ENCODE data around the gene MCM3AP.

Gene MCM3AP

GRCh38 chr21:46264690-46265144 is 20.7 kb downstream of the MCM3AP start:
- no peak overlapping the region for H3K9ac ChIP-seq (ENCODE audit: low read length)
- H3K36me3 ChIP-seq (ENCODE audit: control insufficient read depth, low read depth, low read length) = peaks cover 56% of the 10 kb centered on the region
- H3K9me3 ChIP-seq (ENCODE audit: control insufficient read depth, low read depth, low read length) = no peaks in the 10 kb centered on the region
- no peak overlapping the region for H3K4me3 ChIP-seq (ENCODE audit: low read length)
- no peaks in the 10 kb centered on the region for H3K4me1 ChIP-seq (ENCODE audit: control insufficient read depth, low read depth, low read length)
- no peaks in the 10 kb centered on the region for H3K27me3 ChIP-seq (ENCODE audit: control insufficient read depth, insufficient read depth, low read length)
- H3K27ac ChIP-seq (ENCODE audit: low read length) = no peak overlapping the region

GRCh38 chr21:46264046-46264689 is 21.2 kb downstream of the MCM3AP start:
- Histone ChIP-seq H3K9me3 (ENCODE audit: control insufficient read depth, low read depth, low read length) (no peaks in the 10 kb centered on the region), H3K27me3 (ENCODE audit: control insufficient read depth, insufficient read depth, low read length) (no peaks in the 10 kb centered on the region), H3K4me1 (ENCODE audit: control insufficient read depth, low read depth, low read length) (no peaks in the 10 kb centered on the region), H3K27ac (ENCODE audit: low read length) (no peak overlapping the region), H3K36me3 (ENCODE audit: control insufficient read depth, low read depth, low read length) (peaks cover 51% of the 10 kb centered on the region), H3K4me3 (ENCODE audit: low read length) (no peak overlapping the region), H3K9ac (ENCODE audit: low read length) (no peak overlapping the region)

- no peak overlapping the region for H3K9ac ChIP-seq (ENCODE audit: low read length)
- H3K36me3 ChIP-seq (ENCODE audit: control insufficient read depth, low read depth, low read length) = peaks cover 74% of the 10 kb centered on the region
- no peak overlapping the region for H3K27ac ChIP-seq (ENCODE audit: low read length)
- no peaks in the 10 kb centered on the region for H3K9me3 ChIP-seq (ENCODE audit: control insufficient read depth, low read depth, low read length)
- H3K4me3 ChIP-seq (ENCODE audit: low read length) = no peak overlapping the region
- no peaks in the 10 kb centered on the region for H3K4me1 ChIP-seq (ENCODE audit: control insufficient read depth, low read depth, low read length)
- no peaks in the 10 kb centered on the region for H3K27me3 ChIP-seq (ENCODE audit: control insufficient read depth, insufficient read depth, low read length)
Measured at GRCh38 chr21:46256501-46256994, 28.9 kb downstream of the MCM3AP start.

- H3K9ac ChIP-seq (ENCODE audit: low read length) = no peak overlapping the region
- H3K27me3 ChIP-seq (ENCODE audit: control insufficient read depth, insufficient read depth, low read length) = no peaks in the 10 kb centered on the region
- H3K9me3 ChIP-seq (ENCODE audit: control insufficient read depth, low read depth, low read length) = no peaks in the 10 kb centered on the region
- H3K27ac ChIP-seq (ENCODE audit: low read length) = no peak overlapping the region
- no peaks in the 10 kb centered on the region for H3K4me1 ChIP-seq (ENCODE audit: control insufficient read depth, low read depth, low read length)
- no peak overlapping the region for H3K4me3 ChIP-seq (ENCODE audit: low read length)
- peaks cover 77% of the 10 kb centered on the region for H3K36me3 ChIP-seq (ENCODE audit: control insufficient read depth, low read depth, low read length)
Measured at GRCh38 chr21:46255758-46256337, 29.6 kb downstream of the MCM3AP start.

- H3K4me1 ChIP-seq (ENCODE audit: control insufficient read depth, low read depth, low read length) = no peaks in the 10 kb centered on the region
- H3K27ac ChIP-seq (ENCODE audit: low read length) = no peak overlapping the region
- no peak overlapping the region for H3K4me3 ChIP-seq (ENCODE audit: low read length)
- no peaks in the 10 kb centered on the region for H3K9me3 ChIP-seq (ENCODE audit: control insufficient read depth, low read depth, low read length)
- no peak overlapping the region for H3K9ac ChIP-seq (ENCODE audit: low read length)
- H3K36me3 ChIP-seq (ENCODE audit: control insufficient read depth, low read depth, low read length) = peaks cover 80% of the 10 kb centered on the region
- no peaks in the 10 kb centered on the region for H3K27me3 ChIP-seq (ENCODE audit: control insufficient read depth, insufficient read depth, low read length)
Measured at GRCh38 chr21:46255166-46255565, 30.2 kb downstream of the MCM3AP start.

GRCh38 chr21:46254208-46254975 is 31.0 kb downstream of the MCM3AP start:
- H3K4me1 ChIP-seq (ENCODE audit: control insufficient read depth, low read depth, low read length) = no peaks in the 10 kb centered on the region
- H3K9me3 ChIP-seq (ENCODE audit: control insufficient read depth, low read depth, low read length) = no peaks in the 10 kb centered on the region
- H3K9ac ChIP-seq (ENCODE audit: low read length) = no peak overlapping the region
- no peak overlapping the region for H3K27ac ChIP-seq (ENCODE audit: low read length)
- H3K27me3 ChIP-seq (ENCODE audit: control insufficient read depth, insufficient read depth, low read length) = no peaks in the 10 kb centered on the region
- peaks cover 88% of the 10 kb centered on the region for H3K36me3 ChIP-seq (ENCODE audit: control insufficient read depth, low read depth, low read length)
- H3K4me3 ChIP-seq (ENCODE audit: low read length) = no peak overlapping the region

- Histone ChIP-seq H3K27ac (ENCODE audit: low read length) (no peak overlapping the region), H3K36me3 (ENCODE audit: control insufficient read depth, low read depth, low read length) (peaks cover 91% of the 10 kb centered on the region), H3K9me3 (ENCODE audit: control insufficient read depth, low read depth, low read length) (no peaks in the 10 kb centered on the region), H3K4me3 (ENCODE audit: low read length) (no peak overlapping the region), H3K9ac (ENCODE audit: low read length) (no peak overlapping the region), H3K4me1 (ENCODE audit: control insufficient read depth, low read depth, low read length) (no peaks in the 10 kb centered on the region), H3K27me3 (ENCODE audit: control insufficient read depth, insufficient read depth, low read length) (no peaks in the 10 kb centered on the region)
Measured at GRCh38 chr21:46253610-46254124, 31.7 kb downstream of the MCM3AP start.

GRCh38 chr21:46252840-46253239 is 32.6 kb downstream of the MCM3AP start:
- Histone ChIP-seq H3K9me3 (ENCODE audit: control insufficient read depth, low read depth, low read length) (no peaks in the 10 kb centered on the region), H3K9ac (ENCODE audit: low read length) (no peak overlapping the region), H3K27me3 (ENCODE audit: control insufficient read depth, insufficient read depth, low read length) (no peaks in the 10 kb centered on the region), H3K4me1 (ENCODE audit: control insufficient read depth, low read depth, low read length) (no peaks in the 10 kb centered on the region), H3K27ac (ENCODE audit: low read length) (no peak overlapping the region), H3K4me3 (ENCODE audit: low read length) (no peak overlapping the region), H3K36me3 (ENCODE audit: control insufficient read depth, low read depth, low read length) (peaks cover 91% of the 10 kb centered on the region)

- H3K27ac ChIP-seq (ENCODE audit: low read length) = no peak overlapping the region
- H3K4me1 ChIP-seq (ENCODE audit: control insufficient read depth, low read depth, low read length) = no peaks in the 10 kb centered on the region
- H3K9me3 ChIP-seq (ENCODE audit: control insufficient read depth, low read depth, low read length) = no peaks in the 10 kb centered on the region
- H3K36me3 ChIP-seq (ENCODE audit: control insufficient read depth, low read depth, low read length) = peaks cover 90% of the 10 kb centered on the region
- no peak overlapping the region for H3K4me3 ChIP-seq (ENCODE audit: low read length)
- no peak overlapping the region for H3K9ac ChIP-seq (ENCODE audit: low read length)
- H3K27me3 ChIP-seq (ENCODE audit: control insufficient read depth, insufficient read depth, low read length) = no peaks in the 10 kb centered on the region
Measured at GRCh38 chr21:46250146-46250725, 35.2 kb downstream of the MCM3AP start.

GRCh38 chr21:46248827-46249226 is 36.6 kb downstream of the MCM3AP start:
- Histone ChIP-seq H3K27ac (ENCODE audit: low read length) (no peak overlapping the region), H3K9ac (ENCODE audit: low read length) (no peak overlapping the region), H3K36me3 (ENCODE audit: control insufficient read depth, low read depth, low read length) (peaks cover 91% of the 10 kb centered on the region), H3K9me3 (ENCODE audit: control insufficient read depth, low read depth, low read length) (no peaks in the 10 kb centered on the region), H3K4me1 (ENCODE audit: control insufficient read depth, low read depth, low read length) (no peaks in the 10 kb centered on the region), H3K27me3 (ENCODE audit: control insufficient read depth, insufficient read depth, low read length) (no peaks in the 10 kb centered on the region), H3K4me3 (ENCODE audit: low read length) (no peak overlapping the region)

GRCh38 chr21:46248422-46248782 is 37.0 kb downstream of the MCM3AP start:
- Histone ChIP-seq H3K9ac (ENCODE audit: low read length) (no peak overlapping the region), H3K27me3 (ENCODE audit: control insufficient read depth, insufficient read depth, low read length) (no peaks in the 10 kb centered on the region), H3K4me3 (ENCODE audit: low read length) (no peak overlapping the region), H3K4me1 (ENCODE audit: control insufficient read depth, low read depth, low read length) (no peaks in the 10 kb centered on the region), H3K27ac (ENCODE audit: low read length) (no peak overlapping the region), H3K36me3 (ENCODE audit: control insufficient read depth, low read depth, low read length) (peaks cover 91% of the 10 kb centered on the region), H3K9me3 (ENCODE audit: control insufficient read depth, low read depth, low read length) (no peaks in the 10 kb centered on the region)

Data from iPS-18a (cell line).